PC-9 (cell line): ENCODE results near the gene STARD13. TPM values are rescaled to one million over a fixed set of nuclear protein-coding genes. Genes with fewer than 3 reads are reported as not detected.

Experiments
- BruUV-seq: library from RNA; stranded (reverse); fragments of 400-500 nt; replicated peaks from 2 replicates; lab custom pipeline; 2021; lab: Mats Ljungman, UMichigan
- CTCF ChIA-PET: fragments of 300-600 bp; sonication (Branson Sonifier 250); formaldehyde crosslinking; loops from one replicate; lab custom pipeline; 2022; ENCODE audit warnings: antibody characterized with exemption; lab: Charles Lee
- POLR2A ChIA-PET: fragments of 300-600 bp; sonication (Branson Sonifier 250); formaldehyde crosslinking; loops from one replicate; lab custom pipeline; 2022; ENCODE audit warnings: antibody characterized with exemption; ENCODE audit not compliant: unreplicated experiment; lab: Charles Lee
- DNase-seq, 2 experiments: peaks; one replicate each; pipeline versions ENCODE4 v3.0.0 to v3.0.0-alpha.2; 2015 to 2022; ENCODE audit warnings: mixed read lengths in 1 of 2
- H2AFZ ChIP-seq: fragments of 200-600 bp; sonication (generic); 2 replicates; pipeline ENCODE4 v1.8.1; 2017; ENCODE audit warnings: antibody characterized with exemption
- H3F3A ChIP-seq: fragments of 200-600 bp; sonication (generic); 2 replicates; pipeline ENCODE4 v1.8.1; 2017; ENCODE audit warnings: antibody characterized with exemption, mild to moderate bottlenecking, low read depth; ENCODE audit not compliant: insufficient read depth
- H3K27ac ChIP-seq: fragments of 200-600 bp; sonication (generic); 2 replicates; pipeline ENCODE4 v1.6.1; 2016; ENCODE audit warnings: mixed run types
- H3K27me3 ChIP-seq: fragments of 200-600 bp; sonication (generic); 2 replicates; pipeline ENCODE4 v1.6.1; 2016; ENCODE audit warnings: low read depth, mixed run types; ENCODE audit not compliant: insufficient read depth
- H3K36me3 ChIP-seq: fragments of 200-600 bp; sonication (generic); 2 replicates; pipeline ENCODE4 v1.6.1; 2016; ENCODE audit warnings: low read depth, mixed run types
- H3K4me1 ChIP-seq: fragments of 200-600 bp; sonication (generic); replicated peaks from 2 replicates; pipeline ENCODE4 v1.6.1; 2016; ENCODE audit warnings: mixed run types; ENCODE audit not compliant: insufficient read depth
- H3K4me2 ChIP-seq: fragments of 200-600 bp; sonication (generic); 2 replicates; pipeline ENCODE4 v1.6.1; 2017; ENCODE audit warnings: mixed run types
- H3K4me3 ChIP-seq: fragments of 200-600 bp; sonication (generic); 2 replicates; pipeline ENCODE4 v1.6.1; 2016; ENCODE audit warnings: mixed run types
- H3K79me2 ChIP-seq: fragments of 200-600 bp; sonication (generic); 2 replicates; pipeline ENCODE4 v1.6.1; 2017; ENCODE audit warnings: low read depth, mixed run types
- H3K9me2 ChIP-seq: fragments of 200-600 bp; sonication (generic); 2 replicates; pipeline ENCODE4 v1.8.1; 2017; ENCODE audit warnings: mild to moderate bottlenecking; ENCODE audit not compliant: insufficient read depth
- H3K9me3 ChIP-seq: fragments of 200-600 bp; sonication (generic); 2 replicates; pipeline ENCODE4 v1.8.1; 2016; ENCODE audit warnings: low read depth; ENCODE audit not compliant: insufficient read depth
- H4K20me1 ChIP-seq: fragments of 200-600 bp; sonication (generic); 2 replicates; pipeline ENCODE4 v1.8.1; 2017; ENCODE audit not compliant: insufficient read depth
- EZH2 ChIP-seq: fragments of 200-600 bp; sonication (generic); IDR thresholded peaks from 2 replicates; pipeline ENCODE4 v1.8.0; 2017; ENCODE audit warnings: antibody characterized with exemption, low read depth
- intact Hi-C: fragments of 100-400 bp; cut with micrococcal nuclease; formaldehyde crosslinking; loops from one replicate; pipeline ENCODE4 v1.10.0; 2022; ENCODE audit not compliant: unreplicated experiment
- total RNA-seq: library from RNA; stranded (reverse); gene quantifications from 2 replicates; pipeline ENCODE4 v1.2.3, GENCODE V29; 2021
- TF ChIP-seq, protein P1 (sequence below): fragments of 200-600 bp; sonication (generic); conservative IDR thresholded peaks from 2 replicates; pipeline ENCODE4 v1.6.1; 2017; ENCODE audit warnings: mixed run types, antibody characterized with exemption, mild to moderate bottlenecking, moderate library complexity

The STARD13 gene
- total RNA-seq, 1 experiment from 2014 or later = 19.6 TPM

- TF ChIP-seq EZH2 = no peak
- TF ChIP-seq, protein P1, sequence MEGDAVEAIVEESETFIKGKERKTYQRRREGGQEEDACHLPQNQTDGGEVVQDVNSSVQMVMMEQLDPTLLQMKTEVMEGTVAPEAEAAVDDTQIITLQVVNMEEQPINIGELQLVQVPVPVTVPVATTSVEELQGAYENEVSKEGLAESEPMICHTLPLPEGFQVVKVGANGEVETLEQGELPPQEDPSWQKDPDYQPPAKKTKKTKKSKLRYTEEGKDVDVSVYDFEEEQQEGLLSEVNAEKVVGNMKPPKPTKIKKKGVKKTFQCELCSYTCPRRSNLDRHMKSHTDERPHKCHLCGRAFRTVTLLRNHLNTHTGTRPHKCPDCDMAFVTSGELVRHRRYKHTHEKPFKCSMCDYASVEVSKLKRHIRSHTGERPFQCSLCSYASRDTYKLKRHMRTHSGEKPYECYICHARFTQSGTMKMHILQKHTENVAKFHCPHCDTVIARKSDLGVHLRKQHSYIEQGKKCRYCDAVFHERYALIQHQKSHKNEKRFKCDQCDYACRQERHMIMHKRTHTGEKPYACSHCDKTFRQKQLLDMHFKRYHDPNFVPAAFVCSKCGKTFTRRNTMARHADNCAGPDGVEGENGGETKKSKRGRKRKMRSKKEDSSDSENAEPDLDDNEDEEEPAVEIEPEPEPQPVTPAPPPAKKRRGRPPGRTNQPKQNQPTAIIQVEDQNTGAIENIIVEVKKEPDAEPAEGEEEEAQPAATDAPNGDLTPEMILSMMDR = no peak
- Histone ChIP-seq H3K9me3 (peaks cover 10% of the 10 kb centered on the region; the same call in 1 of the 2 replicates), H3K36me3 (no peaks in the 10 kb centered on the region), H3K79me2 (no peaks in the 10 kb centered on the region), H3K27me3 (no peaks in the 10 kb centered on the region), H3K4me2 (no peak overlapping the region), H3F3A (no peaks in the 10 kb centered on the region), H3K27ac (no peak overlapping the region), H2AFZ (no peak overlapping the region), H3K9me2 (no peaks in the 10 kb centered on the region), H3K4me3 (no peak overlapping the region), H3K4me1 (no peaks in the 10 kb centered on the region), H4K20me1 (no peaks in the 10 kb centered on the region)
- CTCF ChIA-PET = no interaction called here
- intact Hi-C loops = no loop called here
- no peak for DNase-seq
- BruUV-seq = no TSS peak
- POLR2A ChIA-PET = interaction anchor here (0.7 kb wide), 1 partner anchor 54 kb away, joined by 3 read pairs; no protein-coding TSS in a partner anchor
These were observed 145.6 kb downstream of the STARD13 start for GRCh38 chr13:33139780-33140535.

- Histone ChIP-seq H3K36me3 (no peaks in the 10 kb centered on the region), H3K27me3 (no peaks in the 10 kb centered on the region), H3K9me2 (no peaks in the 10 kb centered on the region), H3F3A (no peaks in the 10 kb centered on the region), H4K20me1 (no peaks in the 10 kb centered on the region), H3K4me3 (no peak overlapping the region), H3K79me2 (no peaks in the 10 kb centered on the region), H2AFZ (no peak overlapping the region), H3K4me1 (no peaks in the 10 kb centered on the region), H3K4me2 (no peak overlapping the region), H3K27ac (no peak overlapping the region), H3K9me3 (peaks cover 10% of the 10 kb centered on the region; the same call in 1 of the 2 replicates)
- BruUV-seq = no TSS peak
- intact Hi-C loops = no loop called here
- ChIA-PET CTCF (no interaction called here), POLR2A (no interaction called here)
- no peak for DNase-seq
- TF ChIP-seq, protein P1 = no peak
- TF ChIP-seq EZH2 = no peak
These were observed 146.4 kb downstream of the STARD13 start for GRCh38 chr13:33139184-33139583.

- intact Hi-C loops = no loop called here
- H4K20me1 ChIP-seq = no peaks in the 10 kb centered on the region
- no TSS peak for BruUV-seq
- H2AFZ ChIP-seq = no peak overlapping the region
- H3F3A ChIP-seq = no peaks in the 10 kb centered on the region
- H3K27me3 ChIP-seq = no peaks in the 10 kb centered on the region
- H3K27ac ChIP-seq = no peak overlapping the region
- DNase-seq = no peak
- H3K79me2 ChIP-seq = no peaks in the 10 kb centered on the region
- no peaks in the 10 kb centered on the region for H3K4me1 ChIP-seq
- no peak overlapping the region for H3K4me3 ChIP-seq
- no peaks in the 10 kb centered on the region for H3K36me3 ChIP-seq
- TF ChIP-seq, protein P1 = no peak
- TF ChIP-seq EZH2 = no peak
- no peaks in the 10 kb centered on the region for H3K9me2 ChIP-seq
- H3K4me2 ChIP-seq = no peak overlapping the region
- ChIA-PET POLR2A (interaction anchor here (0.9 kb wide), 1 partner anchor 10 kb away, joined by 8 read pairs; no protein-coding TSS in a partner anchor), CTCF (no interaction called here)
- peaks cover 9% of the 10 kb centered on the region; the same call in 1 of the 2 replicates for H3K9me3 ChIP-seq
These were observed 147.1 kb downstream of the STARD13 start for GRCh38 chr13:33138441-33138840.
